Measurements from ENCODE around the gene OPHN1. TPM values are rescaled to one million over a fixed set of nuclear protein-coding genes. Genes with fewer than 3 reads are reported as not detected.

Gene OPHN1
- total and polyA plus RNA-seq, 2 of the 13 experiments (the other 11 are each of a cell fraction or from before 2014, with no cell fraction given): 1.6 to 1.7 TPM

- TF ChIP-seq ETV6 (CRISPR knock-in tag; conservative IDR thresholded peaks at IDR 0.05) (no peak), PRDM15 (CRISPR knock-in tag; IDR thresholded peaks at IDR 0.05) (no peak), ZEB1 (IDR thresholded peaks at IDR 0.05; ENCODE audit: insufficient replicate concordance, low read depth) (no peak)
Observed at GRCh38 chrX:68286076-68286475, 147.2 kb downstream of the OPHN1 start (continued).

DNA sequence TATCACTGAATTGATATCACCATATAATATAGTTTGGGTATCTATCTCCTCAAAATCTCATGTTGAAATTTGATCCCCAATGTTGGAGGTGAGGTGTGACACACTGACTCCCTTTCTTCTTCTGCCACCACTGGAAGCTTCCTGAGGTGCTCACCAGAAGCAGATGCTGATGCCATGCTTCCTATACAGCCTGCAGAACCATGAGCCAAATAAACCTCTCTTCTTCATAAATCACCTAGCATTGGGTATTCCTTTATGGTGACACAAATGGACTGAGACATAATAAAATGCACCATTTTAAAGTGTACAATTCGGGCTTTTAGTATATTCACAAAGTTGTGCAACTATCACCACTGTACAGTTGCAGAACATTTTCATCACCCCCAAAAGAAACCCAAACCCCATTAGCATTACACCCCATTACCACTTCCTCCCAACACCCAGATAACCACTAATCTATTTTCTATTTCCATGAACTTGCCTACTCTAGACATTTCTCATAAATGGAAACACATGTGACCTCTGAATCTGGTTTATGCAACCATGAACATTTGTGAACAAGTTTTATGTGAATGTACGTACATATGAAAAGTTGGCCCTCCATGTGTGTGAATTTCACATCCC lies 148.9 kb downstream of the OPHN1 start:
- H3K9ac ChIP-seq (ENCODE audit: insufficient read depth, low read depth, low read length): no peak overlapping the region
- TF ChIP-seq PCBP1 (IDR thresholded peaks at IDR 0.05; ENCODE audit: borderline replicate concordance, low read depth, low read length): no peak
- no peak for TF ChIP-seq TRIM24 (CRISPR knock-in tag; IDR thresholded peaks at IDR 0.05)
- TF ChIP-seq MTF1 (CRISPR knock-in tag; IDR thresholded peaks at IDR 0.05): no peak
- no peak for TF ChIP-seq ARID2 (CRISPR knock-in tag; IDR thresholded peaks at IDR 0.05; ENCODE audit: borderline replicate concordance)
- TF ChIP-seq ZNF841 (CRISPR knock-in tag; IDR thresholded peaks at IDR 0.05; ENCODE audit: borderline replicate concordance): no peak
- no peak for TF ChIP-seq ZNF431 (CRISPR knock-in tag; IDR thresholded peaks at IDR 0.05; ENCODE audit: borderline replicate concordance, low read depth)
- no peak for TF ChIP-seq HMG20A (CRISPR knock-in tag; IDR thresholded peaks at IDR 0.05; ENCODE audit: borderline replicate concordance)
- TF ChIP-seq ZNF33B (CRISPR knock-in tag; IDR thresholded peaks at IDR 0.05): no peak
- no peak for TF ChIP-seq ZNF644 (CRISPR knock-in tag; IDR thresholded peaks at IDR 0.05; ENCODE audit: low read depth)
- TF ChIP-seq TFDP1 (CRISPR knock-in tag; IDR thresholded peaks at IDR 0.05; ENCODE audit: borderline replicate concordance): no peak
- H3K36me3 ChIP-seq (replicated peaks in 1 of 2; ENCODE audit: control insufficient read depth in 1 of 2, insufficient read depth in 2 of 2, low read length in 2 of 2): no peaks in the 10 kb centered on the region
- CTCF ChIA-PET (ENCODE audit: low intra/inter-chr PET ratio, low total read pairs): no interaction called here
- POLR2A ChIA-PET: no interaction called here
- H2AFZ ChIP-seq (ENCODE audit: low read length): no peak overlapping the region
- no peak overlapping the region for H3K4me2 ChIP-seq (ENCODE audit: low read depth, low read length)
- WGBS (ENCODE audit: low lambda C conversion rate): 96% methylated on average over 2 of the region's 2 CpGs
- in situ Hi-C loops (cut with HindIII; ENCODE audit: extremely low pct_ligation_motif_present, low pct_unique_long_range_greater_than_20kb) (no loop called here), intact Hi-C loops (cut with micrococcal nuclease; ENCODE audit: unreplicated experiment) (no loop called here)
- DNase-seq (ENCODE audit: low spot score) (no peak), ATAC-seq (no peak), FAIRE-seq (no peak)
- H3K9me3 ChIP-seq (ENCODE audit: low read length): no peaks in the 10 kb centered on the region
- H3K79me2 ChIP-seq (ENCODE audit: insufficient read depth, low read length): no peaks in the 10 kb centered on the region
- no peaks in the 10 kb centered on the region for H4K20me1 ChIP-seq (ENCODE audit: insufficient read depth, low read length)
- H3K27me3 ChIP-seq (ENCODE audit: control insufficient read depth in 1 of 2, insufficient read depth in 2 of 2, low read length in 2 of 2): no peaks in the 10 kb centered on the region
- no peaks in the 10 kb centered on the region for H3K4me1 ChIP-seq (ENCODE audit: insufficient read depth, low read length)
- BruUV-seq (replicated peaks): no TSS peak
- no peak overlapping the region for H3K27ac ChIP-seq (ENCODE audit: extremely low read length, insufficient read depth, low read length)
- H3K4me3 ChIP-seq (replicated peaks in 1 of 3; ENCODE audit: insufficient read depth in 1 of 3, low read depth in 2 of 3, low read length in 3 of 3): no peak overlapping the region

Measured in HepG2 (cell line).